GM12865 (cell line): ENCODE results near the gene TPP1.

Experiments used
- DNase-seq: peaks from one replicate; pipeline ENCODE4 v3.0.0; 2010; ENCODE audit warnings: low read depth
- H3K4me3 ChIP-seq: 2 replicates; pipeline ENCODE4 v1.5.1; 2011; ENCODE audit warnings: mild to moderate bottlenecking, low read depth, low read length, control low read depth
- CTCF ChIP-seq: IDR thresholded peaks from 2 replicates; pipeline ENCODE4 v1.5.1; 2011; ENCODE audit warnings: low read length, control low read depth, low read depth, inconsistent platforms; ENCODE audit not compliant: insufficient read depth; ENCODE audit errors: missing control alignments

The TPP1 gene

GRCh38 chr11:6622261-6623171, 3.3 kb upstream of the TPP1 start:
- no peak for TF ChIP-seq CTCF
- H3K4me3 ChIP-seq, result no peak overlapping the region
- DNase-seq, result no peak

- DNase-seq, result no peak
- no peak overlapping the region for H3K4me3 ChIP-seq
- no peak for TF ChIP-seq CTCF
These were observed 2.5 kb upstream of the TPP1 start for GRCh38 chr11:6621711-6622211.

- no peak overlapping the region for H3K4me3 ChIP-seq
- no peak for TF ChIP-seq CTCF
- no peak for DNase-seq
These were observed 1.4 kb upstream of the TPP1 start for GRCh38 chr11:6620636-6621035.

- H3K4me3 ChIP-seq, result peak overlapping the region; percentile 90
- peak; percentile 48 for DNase-seq
- no peak for TF ChIP-seq CTCF
These were observed 862 bp downstream of the TPP1 start for GRCh38 chr11:6618117-6619003.

- TF ChIP-seq CTCF, result no peak
- no peak for DNase-seq
- no peak overlapping the region for H3K4me3 ChIP-seq
These were observed 1.9 kb downstream of the TPP1 start for GRCh38 chr11:6617315-6617781.

- DNase-seq, result no peak
These were observed 2.5 kb downstream of the TPP1 start for GRCh38 chr11:6616596-6617250.

More at GRCh38 chr11:6616596-6617250, 2.5 kb downstream of the TPP1 start:
- H3K4me3 ChIP-seq, result no peak overlapping the region
- no peak for TF ChIP-seq CTCF
